Body of pancreas (tissue), 4 donors: Measurements from ENCODE around the gene PRRC2B.

Source experiments
- CTCF ChIP-seq, 7 experiments: fragments of 450-650 bp in 4 of 7; fragments of 200-600 bp in 3 of 7; sonication (generic) in 3 of 7; IDR thresholded peaks; one replicate each; pipeline ENCODE4 v1.5.1; 2016 to 2019; ENCODE audit warnings: antibody characterized with exemption in 7 of 7
- POLR2A ChIP-seq, 3 donors: fragments of 450-650 bp; IDR thresholded peaks; one replicate each; pipeline ENCODE4 v1.6.1; 2016; ENCODE audit warnings: antibody characterized with exemption in 3 of 3, mild to moderate bottlenecking in 2 of 3

GRCh38 chr9:131470581-131470991 lies 76.7 kb downstream of the PRRC2B start:
- TF ChIP-seq POLR2A (IDR thresholded peaks at IDR 0.05), result no peak
- no peak for TF ChIP-seq CTCF (IDR thresholded peaks at IDR 0.05)
